HG03108 (cell line): ENCODE data around the gene LATS2.

Source experiments
- ATAC-seq: cut with Tn5 transposase; IDR thresholded peaks from one replicate; pipeline ENCODE4 v1.9.1; 2021; ENCODE audit warnings: moderate library complexity; ENCODE audit not compliant: unreplicated experiment

The LATS2 gene

DNA sequence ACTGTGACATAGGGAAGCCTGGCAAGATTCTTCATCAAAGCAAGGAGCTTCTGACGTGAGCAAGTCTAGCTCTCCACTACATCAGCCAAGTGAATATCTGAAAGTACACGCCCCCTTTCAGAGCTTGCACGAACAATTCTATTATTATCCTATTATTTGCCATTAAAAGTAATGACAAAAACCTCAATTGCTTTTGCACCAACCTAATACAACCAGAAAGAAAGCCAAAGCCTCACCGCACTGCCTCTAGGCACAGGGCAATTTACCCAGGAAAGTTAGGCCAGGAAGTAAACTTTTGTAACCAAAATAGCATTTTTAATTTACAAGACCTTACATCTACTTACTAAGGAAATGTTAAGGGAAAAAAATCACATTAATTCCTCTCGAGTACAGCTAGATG, 41.2 kb downstream of the LATS2 start:
- no peak for ATAC-seq

- no peak for ATAC-seq
Measured at GRCh38 chr13:21018220-21018619, 43.2 kb downstream of the LATS2 start.

GRCh38 chr13:21016487-21016886, 44.9 kb downstream of the LATS2 start:
- no peak for ATAC-seq

- no peak for ATAC-seq
Measured at GRCh38 chr13:21015284-21015683, 46.1 kb downstream of the LATS2 start.

- ATAC-seq: no peak
Measured at GRCh38 chr13:21014502-21015170, 46.8 kb downstream of the LATS2 start.

GRCh38 chr13:21014139-21014501, 47.3 kb downstream of the LATS2 start:
- ATAC-seq: no peak

- ATAC-seq: no peak
Measured at GRCh38 chr13:21013682-21014038, 47.7 kb downstream of the LATS2 start.

DNA sequence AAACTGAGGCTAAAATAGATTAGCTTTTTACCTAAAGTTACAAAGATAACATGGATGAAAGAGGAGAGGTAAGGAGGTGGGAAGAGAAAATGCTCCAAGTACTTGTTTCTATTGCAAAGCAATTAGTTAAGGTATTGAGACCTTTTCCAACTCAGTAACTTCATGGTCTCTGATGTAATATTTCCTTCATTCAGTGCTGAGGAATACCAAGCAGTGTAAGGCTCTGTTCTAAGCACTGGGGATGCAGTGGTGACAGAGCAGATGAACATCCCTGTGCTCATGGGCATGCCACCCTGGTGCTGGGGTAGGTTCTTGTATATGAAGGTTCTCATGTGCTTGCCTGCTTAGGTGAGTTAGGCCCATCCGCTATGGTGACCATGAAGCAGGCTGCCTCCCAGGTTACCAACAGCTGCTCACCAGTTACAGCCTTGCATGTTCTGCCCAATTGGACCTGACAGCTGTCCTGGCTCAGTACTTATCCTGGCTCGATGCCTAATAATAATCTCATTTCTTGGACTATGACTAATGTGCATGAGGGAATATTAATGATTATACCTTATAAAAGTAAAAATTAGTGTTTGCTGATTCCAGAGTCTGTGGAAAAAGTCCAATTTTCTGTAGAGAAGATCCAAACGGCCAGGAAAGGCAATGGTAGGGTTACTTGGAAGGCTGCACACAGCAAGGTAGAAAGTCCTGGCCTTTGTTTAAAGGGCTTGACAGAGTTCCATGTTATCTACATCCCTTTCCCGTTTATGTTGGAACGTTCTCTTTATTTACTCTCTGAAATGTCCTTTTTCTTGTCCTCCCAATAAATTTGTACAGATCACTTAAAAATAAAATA, 48.3 kb downstream of the LATS2 start:
- ATAC-seq: no peak

DNA sequence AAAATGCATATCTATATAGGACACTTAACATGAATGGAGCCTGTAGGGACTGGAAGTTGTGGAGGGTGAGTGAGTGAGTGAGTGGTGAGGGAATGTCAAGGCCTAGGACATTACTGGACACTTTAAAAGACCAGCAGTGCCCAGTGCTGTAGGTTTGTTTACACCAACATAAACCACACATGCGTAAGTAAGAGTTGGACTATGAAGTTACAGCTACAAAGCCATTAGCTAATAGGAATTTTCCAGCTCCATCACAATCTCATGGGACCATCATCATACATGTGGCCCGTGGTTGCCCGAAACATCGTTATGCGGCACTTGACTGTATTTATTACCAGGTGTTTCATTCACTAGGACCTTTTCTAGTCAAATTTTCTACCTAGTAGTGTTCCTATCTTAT, 49.2 kb downstream of the LATS2 start:
- ATAC-seq: no peak

DNA sequence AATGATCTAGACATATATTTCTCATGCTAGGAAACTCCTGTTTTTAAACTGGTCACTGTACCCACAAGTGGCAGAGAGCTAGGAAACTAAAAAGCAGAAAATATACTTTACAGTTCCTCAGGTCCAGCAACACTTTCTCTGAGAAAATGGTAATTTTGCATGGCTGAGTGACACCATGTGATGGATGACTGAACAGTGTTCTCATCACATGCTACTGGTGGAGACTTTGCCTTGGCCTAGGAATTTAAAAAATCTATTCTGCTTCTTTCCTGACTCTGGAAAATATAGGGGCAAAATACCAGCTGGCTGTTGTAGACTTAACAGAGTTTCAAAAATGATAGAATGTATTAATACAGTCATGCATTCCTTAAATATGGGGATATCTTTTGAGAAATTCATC, 50.0 kb downstream of the LATS2 start:
- ATAC-seq: no peak

DNA sequence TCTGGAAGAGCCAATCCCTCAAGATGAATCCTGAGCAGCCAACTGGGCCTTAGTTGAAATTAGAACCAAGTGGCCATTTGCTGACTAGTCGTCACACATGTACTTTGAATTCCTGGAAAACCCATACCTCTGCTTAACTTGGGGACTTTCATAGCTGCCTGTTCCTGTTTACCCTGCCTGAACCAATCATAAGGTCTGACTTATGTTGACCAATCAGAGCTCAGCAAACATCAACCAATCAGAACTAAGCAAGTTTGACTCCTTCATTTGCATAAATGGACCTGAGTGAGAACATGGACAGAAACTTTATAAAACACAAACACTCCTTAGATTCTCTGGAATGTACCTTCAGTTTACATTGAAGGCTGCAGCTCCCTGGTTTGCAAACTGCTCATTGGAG, 50.8 kb downstream of the LATS2 start:
- ATAC-seq: no peak

DNA sequence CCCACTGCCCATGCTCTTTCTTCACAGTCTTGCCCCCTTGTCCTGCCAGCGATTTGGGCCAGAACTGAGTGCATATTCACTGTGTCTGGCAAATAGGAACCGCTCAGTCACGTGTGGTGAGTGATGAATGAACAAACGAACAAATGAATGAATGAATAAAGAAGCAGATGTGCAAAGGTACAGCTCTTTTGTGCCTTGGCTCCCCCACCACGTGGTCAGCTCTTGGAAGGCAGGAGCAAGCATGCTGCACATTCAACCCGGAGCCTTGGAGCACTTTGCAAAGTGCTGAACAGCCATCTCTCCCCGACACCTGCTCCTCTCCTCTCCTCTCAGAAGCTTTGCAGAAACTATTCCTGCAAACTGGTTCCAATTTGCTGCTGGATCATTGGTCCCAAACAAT, 52.4 kb downstream of the LATS2 start:
- ATAC-seq: no peak

DNA sequence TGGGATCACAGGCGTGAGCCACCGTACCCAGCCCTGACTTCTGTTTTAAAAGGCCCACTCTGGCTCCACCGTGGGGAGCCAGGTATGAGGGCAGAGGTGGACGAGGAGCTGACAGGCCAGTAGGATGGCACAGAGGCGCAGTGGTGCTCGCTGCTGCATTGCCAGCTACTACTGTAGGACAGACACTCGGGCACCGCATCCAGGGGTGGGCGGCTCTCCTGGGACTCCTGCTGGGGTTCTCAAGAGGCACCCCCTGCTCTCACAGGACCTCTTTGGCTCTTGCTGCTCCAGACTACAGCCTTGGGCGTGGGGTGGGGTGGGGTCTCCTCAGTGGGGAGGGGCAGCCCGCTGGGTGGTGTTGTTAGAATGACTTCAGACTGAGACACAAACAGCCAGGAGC, 53.4 kb downstream of the LATS2 start:
- no peak for ATAC-seq

GRCh38 chr13:21006141-21007005, 55.0 kb downstream of the LATS2 start:
- ATAC-seq: no peak

DNA sequence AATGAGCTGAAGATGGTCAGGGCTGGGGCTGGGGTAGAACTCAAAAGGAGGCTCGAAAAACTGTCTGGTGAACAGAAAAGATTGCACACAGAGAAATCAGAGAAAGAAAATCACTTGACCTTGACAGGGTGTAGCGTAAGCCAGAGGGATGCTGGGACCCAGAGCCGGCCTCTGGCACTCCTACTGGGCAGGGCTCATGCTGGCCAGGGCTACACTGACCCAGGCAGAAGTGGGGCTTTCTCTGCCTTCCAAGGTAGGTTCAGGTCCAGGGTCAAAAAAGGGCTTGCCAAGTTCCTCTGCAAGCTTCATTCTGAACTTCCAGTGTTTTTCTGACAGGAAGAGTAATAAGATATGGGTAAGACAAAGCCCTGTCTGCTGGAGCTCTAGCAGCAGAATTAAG, 56.2 kb downstream of the LATS2 start:
- ATAC-seq: no peak

DNA sequence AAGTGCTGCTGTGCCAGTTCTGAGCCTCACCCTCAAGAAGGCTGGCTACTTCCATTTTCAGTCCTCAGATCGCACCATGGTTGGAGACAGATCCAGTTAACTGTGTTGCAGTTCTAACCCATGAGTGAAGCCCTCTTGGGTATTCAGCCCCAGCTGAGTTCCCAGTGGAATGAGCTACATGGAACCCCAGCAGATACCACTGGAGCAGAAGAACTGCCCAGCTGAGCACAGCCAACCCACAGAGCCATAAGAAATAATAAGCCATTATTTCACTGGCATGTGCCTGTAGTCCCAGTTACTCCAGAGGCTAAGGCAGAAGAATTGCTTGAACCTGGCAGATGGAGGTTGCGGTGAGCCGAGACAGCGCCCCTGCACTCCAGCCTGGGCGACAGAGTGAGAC, 59.9 kb downstream of the LATS2 start:
- no peak for ATAC-seq

- ATAC-seq: no peak
Measured at GRCh38 chr13:21000647-21001046, 60.7 kb downstream of the LATS2 start.

GRCh38 chr13:20998649-20999415, 62.6 kb downstream of the LATS2 start:
- no peak for ATAC-seq

- no peak for ATAC-seq
Measured at GRCh38 chr13:20997301-20998161, 63.9 kb downstream of the LATS2 start.

- ATAC-seq: no peak
Measured at GRCh38 chr13:20995245-20995838, 66.0 kb downstream of the LATS2 start.
